NCI-H1436 (cell line): ENCODE data around the gene NUP50.

Experiments used
- DNase-seq: peaks from one replicate; lab custom pipeline; 2025; lab: John Stamatoyannopoulos, UW

The NUP50 gene

DNA sequence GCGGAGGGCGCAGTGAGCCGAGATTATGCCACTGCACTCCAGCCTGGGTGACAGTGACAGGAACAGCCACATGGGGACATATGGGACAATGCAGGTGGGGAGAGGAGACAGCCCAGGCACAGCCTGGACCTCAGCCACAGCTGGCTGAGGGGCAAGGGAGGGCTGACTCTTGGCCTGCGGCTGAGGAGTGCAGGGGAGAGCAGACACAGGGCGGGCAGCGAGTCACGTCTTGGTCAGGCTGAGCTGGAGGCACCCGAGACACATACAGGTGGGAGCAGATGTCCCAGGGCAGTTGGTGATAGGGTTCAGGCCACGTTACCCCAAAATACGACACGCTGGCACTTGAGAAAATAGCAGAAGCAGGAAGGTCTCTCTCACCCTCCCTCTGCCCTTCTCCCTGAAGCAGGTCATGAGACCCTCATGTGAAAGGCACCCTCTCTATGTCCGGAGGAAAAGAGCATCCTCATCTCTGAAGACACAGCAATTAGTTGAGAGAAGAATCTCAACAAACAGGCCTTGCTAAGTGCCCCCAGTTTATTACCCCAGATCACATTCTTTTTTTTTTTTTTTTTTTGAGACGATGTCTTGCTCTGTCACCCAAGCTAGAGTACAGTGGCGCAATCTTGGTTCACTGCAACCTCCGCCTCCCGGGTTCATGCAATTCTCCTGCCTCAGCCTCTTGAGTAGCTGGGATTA lies 66.4 kb downstream of the NUP50 start:
- no peak for DNase-seq

DNA sequence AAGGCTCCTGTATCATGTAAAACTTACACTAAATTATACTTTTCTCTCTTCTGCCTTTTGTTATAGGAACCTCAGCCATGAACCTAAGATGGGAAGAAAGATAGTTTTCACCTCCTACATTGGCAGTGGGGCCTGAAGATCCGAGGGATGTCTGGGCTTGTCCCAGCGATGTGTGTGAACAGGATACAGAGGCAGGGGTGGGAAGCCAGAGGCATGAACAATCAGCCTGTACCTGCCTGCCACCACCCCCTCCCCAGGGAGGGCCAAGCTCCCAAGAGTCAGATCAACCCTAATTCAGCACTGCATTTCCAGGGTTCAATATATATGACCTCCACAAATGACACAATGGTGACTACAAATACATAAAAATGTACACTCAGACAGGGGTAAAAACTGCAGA lies 67.6 kb downstream of the NUP50 start:
- no peak for DNase-seq

DNA sequence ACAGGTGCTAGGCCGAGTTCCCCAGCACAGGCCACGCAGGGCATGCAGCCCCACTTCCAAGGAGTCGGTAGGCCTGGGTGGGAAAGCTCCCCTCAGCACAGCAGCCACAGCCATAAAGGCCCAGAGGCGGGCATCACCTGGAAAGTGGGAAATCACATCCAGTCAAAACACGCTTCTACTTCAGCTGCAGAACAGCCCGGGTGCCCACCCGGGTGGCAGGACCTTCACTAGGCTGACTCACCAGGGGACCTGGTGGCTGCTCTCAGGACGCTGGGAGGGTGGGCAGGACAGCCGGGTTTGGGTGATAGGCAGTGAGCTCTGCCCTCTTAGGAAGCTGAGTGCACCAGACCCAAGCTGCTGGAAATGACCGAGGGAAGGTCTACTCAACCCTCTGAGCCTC lies 69.7 kb downstream of the NUP50 start:
- no peak for DNase-seq

DNA sequence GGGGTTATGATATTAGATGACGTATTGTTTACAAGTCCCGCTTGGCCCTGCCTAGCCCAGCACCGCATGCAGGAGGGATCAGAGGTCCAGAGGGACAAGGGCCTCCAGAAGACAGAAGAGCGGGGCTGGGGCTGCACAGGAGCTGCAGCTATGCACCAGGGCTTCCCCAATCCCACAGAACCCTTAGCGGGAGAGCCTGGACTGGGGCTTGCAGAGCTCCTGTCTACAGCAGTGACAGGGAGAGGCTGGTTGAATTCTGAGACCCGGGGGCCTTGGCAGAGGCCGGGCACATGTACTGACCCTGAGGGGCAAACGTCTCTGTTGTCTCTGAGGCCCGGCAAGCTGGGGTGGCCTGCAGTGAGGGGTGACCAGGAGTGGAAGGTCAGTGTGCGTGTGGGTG lies 70.1 kb downstream of the NUP50 start:
- DNase-seq = no peak

DNA sequence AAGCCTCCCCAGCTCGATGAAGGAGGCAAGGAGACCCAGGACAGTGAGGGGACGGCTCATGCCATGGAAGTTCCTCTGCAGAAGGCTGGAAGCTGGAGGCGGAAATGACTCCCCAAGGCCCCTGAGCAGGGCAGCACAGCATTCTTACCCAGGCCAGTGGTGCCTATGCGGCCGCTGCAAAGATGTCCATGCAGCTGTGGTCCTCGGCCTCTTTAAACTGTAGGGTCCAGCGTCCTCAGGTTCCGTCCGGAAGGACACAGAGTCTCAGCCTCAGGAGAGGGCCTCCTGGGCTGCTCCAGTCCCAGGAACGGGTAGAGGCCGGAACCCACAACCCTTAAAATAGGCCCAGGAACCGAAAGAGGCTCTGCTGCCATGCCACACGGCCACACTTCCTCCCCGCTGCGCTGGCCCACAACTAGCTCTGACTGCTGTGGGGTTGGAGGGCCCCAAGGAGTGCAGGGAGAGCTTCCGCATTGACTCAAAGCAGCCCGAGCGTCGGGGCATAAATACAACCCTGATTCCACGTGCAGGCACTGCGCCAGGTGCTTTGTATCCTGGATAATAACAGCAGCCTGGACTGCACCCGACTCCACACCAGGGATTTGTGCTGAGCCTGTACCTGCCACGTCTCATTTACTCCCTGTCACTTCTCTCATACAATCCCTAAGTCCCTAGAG lies 71.5 kb downstream of the NUP50 start:
- peak; percentile 30 for DNase-seq

DNA sequence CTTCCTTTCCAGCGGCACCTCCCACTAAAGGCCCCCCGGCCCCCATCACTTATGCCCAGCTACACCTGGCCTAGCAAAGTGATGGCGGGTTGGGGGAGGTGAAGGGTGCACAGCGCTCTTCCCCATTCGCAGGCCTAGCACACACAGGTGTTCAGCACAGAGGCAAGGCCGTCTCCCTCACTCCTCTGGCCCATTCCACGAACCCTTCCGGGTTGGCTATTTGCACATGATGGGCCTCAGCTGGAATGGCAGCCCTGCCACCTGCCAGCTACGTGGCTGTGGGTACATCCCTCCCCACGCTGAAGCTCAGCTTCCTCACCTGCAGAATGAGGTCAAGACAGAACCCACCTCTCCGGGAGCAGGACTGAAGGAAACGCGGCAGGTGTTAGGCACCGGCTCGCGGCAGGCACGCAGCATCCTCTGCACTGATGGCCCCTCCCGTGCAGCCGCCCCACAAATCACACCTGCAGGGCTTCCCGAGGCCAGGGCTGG lies 72.2 kb downstream of the NUP50 start:
- DNase-seq = no peak

DNA sequence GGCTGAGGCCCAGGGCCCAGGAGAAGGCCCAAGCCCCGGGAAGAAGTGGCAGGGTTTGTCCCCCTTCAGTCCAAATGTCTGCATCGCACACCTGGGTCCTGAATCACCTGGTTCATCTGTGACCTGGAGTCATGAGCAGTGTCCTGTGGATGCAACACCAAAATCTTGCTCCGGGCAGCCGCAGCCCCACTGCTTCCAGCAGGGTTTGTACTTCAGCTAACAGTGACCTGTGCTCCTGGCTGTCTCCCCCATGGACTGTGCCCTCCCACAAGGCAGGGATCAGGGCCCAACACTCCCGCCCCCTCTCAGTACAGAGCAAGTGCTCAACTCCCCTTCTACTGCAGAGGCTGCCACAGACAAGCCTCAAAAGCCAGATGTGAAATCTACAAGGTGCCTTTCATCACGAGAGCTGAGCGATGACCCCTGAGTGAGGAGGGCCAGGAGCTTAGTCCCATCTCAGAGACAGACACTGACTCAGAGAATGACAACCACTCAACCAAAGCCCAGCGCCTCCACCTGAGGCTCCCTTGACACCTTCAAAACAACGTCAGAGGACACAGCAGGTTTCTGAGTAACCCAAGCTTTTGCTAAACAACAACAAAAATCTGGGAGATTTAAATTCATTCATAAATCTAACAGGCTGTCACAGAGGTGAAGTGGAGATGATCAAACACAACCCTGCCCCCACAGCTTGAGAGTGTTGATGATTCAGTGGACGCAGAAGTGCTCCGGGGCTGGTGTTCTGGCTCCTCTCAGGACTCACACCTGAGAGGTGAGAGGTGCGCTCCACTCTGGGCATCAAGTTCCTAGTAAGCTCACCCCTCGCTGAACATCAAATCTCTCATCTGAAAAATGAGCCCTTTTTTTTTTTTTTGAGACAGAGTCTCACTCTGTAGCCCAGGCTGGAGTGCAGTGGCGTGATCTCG lies 73.6 kb downstream of the NUP50 start:
- DNase-seq = no peak
